Lower leg skin (tissue), 3 donors: ENCODE results near the gene FAM151A.

Experiments used
- CTCF ChIP-seq, 3 donors: fragments of 450-650 bp; IDR thresholded peaks; one replicate each; pipeline ENCODE4 v1.5.1; 2016; ENCODE audit warnings: antibody characterized with exemption in 3 of 3, mild to moderate bottlenecking in 3 of 3, moderate library complexity in 2 of 3
- POLR2A ChIP-seq, 2 donors: fragments of 450-650 bp; IDR thresholded peaks; one replicate each; pipeline ENCODE4 v1.6.1; 2016 to 2017; ENCODE audit warnings: antibody characterized with exemption in 2 of 2, mild to moderate bottlenecking in 1 of 2, moderate library complexity in 1 of 2

GRCh38 chr1:54668567-54668966 lies 45.2 kb upstream of the FAM151A start:
- TF ChIP-seq CTCF (IDR thresholded peaks at IDR 0.05) (no peak), POLR2A (IDR thresholded peaks at IDR 0.05) (no peak)
